ENCODE results near the gene DAD1.

GRCh38 chr14:22622255-22622654 is 33.2 kb upstream of the DAD1 start:
- TF ChIP-seq TRIM28 (IDR thresholded peaks at IDR 0.05; ENCODE audit: borderline replicate concordance, low read length) (no peak), ZNF501 (tag by site-specific recombination; IDR thresholded peaks at IDR 0.05) (no peak), ATF2 (tag by site-specific recombination; IDR thresholded peaks at IDR 0.05; ENCODE audit: low read depth) (no peak), ZNF776 (tag by site-specific recombination; IDR thresholded peaks at IDR 0.05; ENCODE audit: borderline replicate concordance) (no peak), ZNF549 (tag by site-specific recombination; IDR thresholded peaks at IDR 0.05) (no peak), YY2 (tag by site-specific recombination; IDR thresholded peaks at IDR 0.05) (no peak), ZNF670 (tag by site-specific recombination; IDR thresholded peaks at IDR 0.05; ENCODE audit: low read depth) (no peak), REST (tag by site-specific recombination; IDR thresholded peaks at IDR 0.05) (no peak)
